Ureter (tissue), 1 donor: ENCODE results near the gene TUBGCP6. TPM values are rescaled to one million over a fixed set of nuclear protein-coding genes. Genes with fewer than 3 reads are reported as not detected.
"Not testable (repeated sequence)": the region's sequence is repeated elsewhere in the genome, so short reads cannot be mapped to it uniquely, and the experiment has no call there.

Source experiments
- DNase-seq: peaks from one replicate; pipeline ENCODE4 v3.0.0-alpha.2; 2020; ENCODE audit warnings: low spot score
- total RNA-seq: library from RNA; stranded (reverse); gene quantifications from one replicate; pipeline ENCODE4 v1.2.4, GENCODE V29; 2023
- donor health status: DM: yes; HTN: yes; CAD: no.

Gene TUBGCP6
- total RNA-seq, 1 donor from 2014 or later, result 57.2 TPM

GRCh38 chr22:50169774-50170341 is 75.0 kb downstream of the TUBGCP6 start:
- DNase-seq, result no peak

GRCh38 chr22:50169181-50169759 is 75.6 kb downstream of the TUBGCP6 start:
- DNase-seq, result no peak

- DNase-seq, result not testable (repeated sequence)
Observed at GRCh38 chr22:50168490-50169180, 76.2 kb downstream of the TUBGCP6 start.

- no peak for DNase-seq
Observed at GRCh38 chr22:50167689-50168489, 76.9 kb downstream of the TUBGCP6 start.

Other genes starting within 250 kb of the TUBGCP6 start
- gene IL17REL, start 232.3 kb downstream of the TUBGCP6 start, total RNA-seq, result not detected
- not detected for gene TTLL8, start 186.7 kb downstream of the TUBGCP6 start, total RNA-seq
- 0.34 TPM for gene MLC1, start 159.6 kb downstream of the TUBGCP6 start, total RNA-seq
- gene MOV10L1, start 155.0 kb downstream of the TUBGCP6 start, total RNA-seq, result 0.26 TPM
- 1.9 TPM for gene PANX2, start 74.3 kb downstream of the TUBGCP6 start, total RNA-seq
- gene TRABD, start 59.1 kb downstream of the TUBGCP6 start, total RNA-seq, result 64.5 TPM
- gene SELENOO, start 44.0 kb downstream of the TUBGCP6 start, total RNA-seq, result 24.7 TPM
- 52.4 TPM for gene HDAC10, start 6.2 kb upstream of the TUBGCP6 start, total RNA-seq
- gene MAPK12, start 16.7 kb upstream of the TUBGCP6 start, total RNA-seq, result 14.1 TPM
- 15.4 TPM for gene MAPK11, start 25.4 kb upstream of the TUBGCP6 start, total RNA-seq
- 443 TPM for gene PLXNB2, start 62.6 kb upstream of the TUBGCP6 start, total RNA-seq
- gene DENND6B, start 82.0 kb upstream of the TUBGCP6 start, total RNA-seq, result 21.4 TPM
- gene PPP6R2, start 98.3 kb upstream of the TUBGCP6 start, total RNA-seq, result 63.5 TPM
- gene SBF1, start 230.0 kb upstream of the TUBGCP6 start, total RNA-seq, result 79.2 TPM
- gene ADM2, start 236.5 kb upstream of the TUBGCP6 start, total RNA-seq, result 4.6 TPM
- gene MIOX, start 241.8 kb upstream of the TUBGCP6 start, total RNA-seq, result not detected